Muscle of leg (tissue), 11 donors: ENCODE data around the gene SORL1. TPM values are rescaled to one million over a fixed set of nuclear protein-coding genes. Genes with fewer than 3 reads are reported as not detected.

ENCODE experiments used
- DNase-seq: peaks from one replicate; pipeline ENCODE4 v3.0.0; 2013
- H3K27ac ChIP-seq: one replicate; pipeline ENCODE4 v1.5.1; 2013; ENCODE audit warnings: mild to moderate bottlenecking, low read length, control low read depth
- H3K27me3 ChIP-seq: one replicate; pipeline ENCODE4 v1.6.1; 2013; ENCODE audit warnings: low read length; ENCODE audit not compliant: control insufficient read depth, insufficient read depth
- H3K36me3 ChIP-seq: one replicate; pipeline ENCODE4 v1.6.1; 2013; ENCODE audit warnings: low read length; ENCODE audit not compliant: control insufficient read depth, insufficient read depth
- H3K4me1 ChIP-seq: one replicate; pipeline ENCODE4 v1.6.1; 2013; ENCODE audit warnings: low read length; ENCODE audit not compliant: control insufficient read depth, insufficient read depth
- H3K4me3 ChIP-seq: one replicate; pipeline ENCODE4 v1.5.1; 2013; ENCODE audit warnings: low read length, control low read depth
- H3K9me3 ChIP-seq: replicated peaks from 2 replicates; pipeline ENCODE4 v1.6.1; 2013; ENCODE audit warnings: low read depth, low read length; ENCODE audit not compliant: control insufficient read depth
- WGBS: methylation state at CpG from one replicate; pipeline ENCODE4 v1.1.5; 2013; ENCODE audit warnings: missing lambda C conversion rate; ENCODE audit not compliant: insufficient coverage; 5-methylcytosine and 5-hydroxymethylcytosine counted together
- polyA plus RNA-seq, 8 donors: library from polyadenylated mRNA; unstranded; fragments of 120-200 nt; gene quantifications; one replicate each; pipeline versions ENCODE4 v1.2.1 to v1.2.3, GENCODE V29; 2013; ENCODE audit warnings: inconsistent platforms in 1 of 8, low replicate concordance in 1 of 8; ENCODE audit not compliant: insufficient read length in 8 of 8, insufficient read depth in 1 of 8
- total RNA-seq: library from RNA; stranded (reverse); fragments of 120-200 nt; gene quantifications from one replicate; pipeline ENCODE4 v1.2.4, GENCODE V29; 2013

The SORL1 gene
- total and polyA plus RNA-seq, 9 donors: 1.0 to 3.1 (median 1.9) TPM

DNA sequence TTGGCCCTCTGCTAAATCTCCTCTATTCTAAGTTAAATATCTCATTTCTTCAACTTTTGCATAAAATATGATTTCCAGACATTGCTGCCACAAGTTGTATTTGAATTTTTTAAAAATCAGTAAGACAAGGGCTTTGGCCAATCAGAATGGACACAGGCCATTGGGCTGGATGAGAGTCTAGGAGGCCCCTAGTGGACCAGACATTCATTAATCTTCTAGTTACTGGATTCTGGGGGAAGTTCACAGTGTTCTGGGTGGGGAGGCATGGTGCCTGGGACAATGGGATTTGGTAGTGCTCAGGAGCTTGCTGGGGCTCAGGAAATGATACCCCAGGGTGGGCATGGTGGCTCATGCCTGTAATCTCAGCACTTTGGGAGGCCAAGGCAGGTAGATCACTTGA is 12.4 kb upstream of the SORL1 start:
- Histone ChIP-seq H3K4me3 (no peak overlapping the region), H3K27ac (no peak overlapping the region), H3K27me3 (peaks cover 2% of the 10 kb centered on the region), H3K4me1 (no peaks in the 10 kb centered on the region), H3K36me3 (no peaks in the 10 kb centered on the region), H3K9me3 (no peaks in the 10 kb centered on the region)
- DNase-seq: no peak

DNA sequence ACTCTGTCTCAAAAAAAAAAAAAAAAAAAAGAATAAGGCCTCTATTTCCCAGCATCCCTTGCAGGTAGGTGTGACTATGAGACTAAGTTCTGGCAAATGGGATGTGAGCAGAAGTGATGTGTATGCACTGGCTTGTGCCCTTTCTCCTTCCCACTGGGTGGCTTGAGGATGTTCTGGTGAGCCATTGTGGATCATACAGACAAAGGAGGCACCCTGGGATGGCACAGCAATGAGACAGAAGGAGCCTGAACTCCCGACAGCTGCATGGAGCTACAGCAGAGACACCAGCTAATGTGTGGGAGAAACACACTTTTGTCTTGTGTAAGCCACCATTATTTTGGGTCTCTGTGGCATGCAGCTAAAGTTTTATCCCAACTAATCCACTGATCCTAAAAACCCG is 10.6 kb upstream of the SORL1 start:
- no peak overlapping the region for H3K27ac ChIP-seq
- no peak for DNase-seq
- H3K36me3 ChIP-seq: no peaks in the 10 kb centered on the region
- H3K4me1 ChIP-seq: peaks cover under 1% of the 10 kb centered on the region
- no peak overlapping the region for H3K4me3 ChIP-seq
- peaks cover 2% of the 10 kb centered on the region for H3K27me3 ChIP-seq
- no CpG with 5 or more reads among the region's 2 CpGs for WGBS
- H3K9me3 ChIP-seq: no peaks in the 10 kb centered on the region

DNA sequence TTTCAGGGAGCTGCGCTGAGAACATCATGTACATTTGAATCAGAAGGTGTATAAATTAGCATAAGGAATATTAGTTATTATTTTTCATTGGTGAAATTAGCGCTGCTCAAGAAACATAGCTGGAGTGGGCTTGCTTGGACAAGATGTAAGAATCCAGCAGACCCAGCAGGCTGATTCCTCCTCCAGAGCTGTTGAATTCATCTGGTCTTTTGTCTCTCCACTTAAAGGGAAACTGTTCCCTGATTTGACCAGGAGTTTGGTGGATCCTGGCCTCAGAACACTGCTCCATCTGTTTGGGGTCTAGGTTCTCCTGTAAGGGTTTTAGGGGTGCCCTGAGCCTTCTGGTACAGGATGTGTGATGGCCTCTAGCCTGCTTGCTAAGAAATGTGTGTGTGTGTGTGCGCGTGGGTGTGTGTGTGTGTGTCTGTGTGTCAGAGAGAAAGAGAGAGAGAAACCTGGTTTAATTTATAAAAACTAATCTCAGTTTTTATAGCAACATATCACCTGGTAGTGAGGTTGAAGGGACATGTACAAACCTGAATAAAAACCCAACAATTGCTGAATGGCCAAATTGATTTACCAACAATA is 8.3 kb upstream of the SORL1 start:
- DNase-seq: no peak
- peaks cover 2% of the 10 kb centered on the region for H3K4me1 ChIP-seq
- no peak overlapping the region for H3K27ac ChIP-seq
- H3K36me3 ChIP-seq: no peaks in the 10 kb centered on the region
- WGBS: no CpG with 5 or more reads among the region's 4 CpGs
- H3K27me3 ChIP-seq: peaks cover 2% of the 10 kb centered on the region
- H3K9me3 ChIP-seq: no peaks in the 10 kb centered on the region
- no peak overlapping the region for H3K4me3 ChIP-seq

DNA sequence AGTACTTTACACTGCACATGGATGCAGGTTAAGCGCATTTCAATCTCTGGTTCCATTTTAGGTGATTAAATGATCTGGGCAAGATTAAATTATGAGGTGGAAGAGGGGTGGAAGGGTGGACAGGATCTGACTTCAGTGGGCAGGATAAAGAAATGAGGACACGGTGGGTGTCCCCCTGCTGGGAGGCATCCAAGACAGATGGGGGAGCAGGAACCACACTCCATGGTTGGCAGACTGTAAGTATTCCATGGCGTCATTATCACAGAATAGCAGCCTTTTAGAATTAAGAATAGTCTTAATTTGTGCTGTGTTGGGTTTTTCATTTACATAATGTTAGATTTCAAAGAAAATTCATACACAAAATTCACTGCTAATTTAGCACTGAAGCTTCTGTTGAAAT is 7.6 kb upstream of the SORL1 start:
- Histone ChIP-seq H3K27me3 (peaks cover 2% of the 10 kb centered on the region), H3K36me3 (no peaks in the 10 kb centered on the region), H3K4me1 (peaks cover 2% of the 10 kb centered on the region), H3K9me3 (peaks cover 2% of the 10 kb centered on the region), H3K4me3 (no peak overlapping the region), H3K27ac (no peak overlapping the region)
- 63% methylated on average over 2 of the region's 3 CpGs for WGBS
- no peak for DNase-seq

DNA sequence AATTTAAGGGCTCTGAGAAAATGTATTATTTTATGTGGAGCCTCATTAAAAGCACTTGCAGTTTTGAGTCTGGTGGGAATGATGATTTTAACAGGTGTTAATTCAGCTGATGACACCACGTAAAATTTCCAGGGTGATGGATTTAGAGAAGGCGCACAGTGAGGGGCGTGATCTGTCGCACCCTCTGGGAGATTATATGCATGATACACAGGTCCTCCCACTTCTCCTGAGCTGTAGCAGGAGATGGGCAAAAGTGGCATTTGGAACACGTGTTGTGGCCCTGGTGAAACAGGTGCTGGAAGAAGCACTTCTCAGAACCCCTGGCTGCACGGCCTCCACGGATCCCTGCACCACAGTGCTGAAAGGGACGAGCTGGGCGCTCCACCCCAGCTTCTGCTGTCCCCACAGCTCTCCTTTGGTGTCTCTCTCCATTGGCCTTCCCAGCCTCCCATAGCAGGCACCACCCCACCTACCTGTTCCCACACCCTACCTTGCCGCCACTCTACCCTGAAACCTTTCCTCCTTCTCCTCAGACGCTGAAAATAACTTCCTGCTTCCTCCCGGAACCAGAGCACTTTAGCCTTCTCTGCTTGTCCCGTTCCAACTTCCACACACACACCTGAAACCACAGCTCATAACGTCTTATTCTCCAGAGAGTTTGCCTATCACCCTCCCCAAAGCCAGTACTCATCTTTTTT is 6.9 kb upstream of the SORL1 start:
- peaks cover 3% of the 10 kb centered on the region for H3K27me3 ChIP-seq
- no peak overlapping the region for H3K4me3 ChIP-seq
- DNase-seq: no peak
- no peak overlapping the region for H3K27ac ChIP-seq
- peaks cover 2% of the 10 kb centered on the region for H3K9me3 ChIP-seq
- H3K36me3 ChIP-seq: no peaks in the 10 kb centered on the region
- WGBS: 73% methylated on average over 13 of the region's 14 CpGs
- H3K4me1 ChIP-seq: peaks cover 2% of the 10 kb centered on the region

DNA sequence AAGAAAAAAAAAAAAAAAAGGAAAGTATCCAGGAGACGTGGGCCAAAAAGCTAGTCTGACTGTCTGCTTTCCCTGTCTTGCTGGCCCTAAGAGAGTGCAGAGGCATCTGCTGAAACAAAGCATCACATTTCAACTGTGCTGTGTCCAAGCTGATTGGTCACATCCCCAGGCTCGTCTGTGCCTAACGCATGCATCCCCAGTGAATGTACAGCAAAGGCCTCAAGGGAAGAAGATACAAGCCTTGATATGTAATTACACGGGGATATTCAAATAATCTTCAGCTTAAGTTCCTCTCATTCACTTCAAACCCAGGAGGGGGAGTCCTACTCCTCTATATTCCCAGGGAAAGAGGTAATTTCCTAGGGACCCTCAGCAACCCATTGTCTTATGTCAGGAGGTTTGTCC is 5.4 kb upstream of the SORL1 start:
- 0% methylated on average over 1 of the region's 4 CpGs for WGBS
- H3K4me1 ChIP-seq: peaks cover 6% of the 10 kb centered on the region
- H3K27me3 ChIP-seq: peaks cover 15% of the 10 kb centered on the region
- H3K4me3 ChIP-seq: no peak overlapping the region
- H3K9me3 ChIP-seq: peaks cover 2% of the 10 kb centered on the region
- DNase-seq: peak; percentile 80
- no peaks in the 10 kb centered on the region for H3K36me3 ChIP-seq
- H3K27ac ChIP-seq: no peak overlapping the region

DNA sequence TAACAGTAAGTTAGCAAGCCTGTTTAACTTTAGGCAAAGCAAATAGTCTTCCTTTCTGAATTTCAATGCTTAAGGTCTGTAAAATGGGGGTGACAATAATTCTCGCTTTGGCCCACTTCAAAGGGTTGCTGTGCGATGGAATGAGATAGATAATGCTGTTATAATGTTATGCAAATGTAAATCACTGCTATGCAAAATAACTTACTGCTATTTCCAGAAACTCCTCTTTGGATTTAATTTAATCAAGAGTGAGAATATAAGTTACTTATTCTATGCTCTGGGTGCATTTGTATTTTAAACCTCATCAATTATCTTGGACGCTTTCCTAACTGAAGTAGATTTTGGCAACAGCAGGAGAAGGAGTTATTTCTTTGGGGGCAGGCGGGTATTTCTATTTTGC is 4.1 kb upstream of the SORL1 start:
- H3K9me3 ChIP-seq: peaks cover 2% of the 10 kb centered on the region
- no peak overlapping the region for H3K27ac ChIP-seq
- no peak overlapping the region for H3K4me3 ChIP-seq
- H3K36me3 ChIP-seq: no peaks in the 10 kb centered on the region
- H3K4me1 ChIP-seq: peaks cover 12% of the 10 kb centered on the region
- 100% methylated on average over 1 of the region's 4 CpGs for WGBS
- no peak for DNase-seq
- H3K27me3 ChIP-seq: peaks cover 24% of the 10 kb centered on the region

DNA sequence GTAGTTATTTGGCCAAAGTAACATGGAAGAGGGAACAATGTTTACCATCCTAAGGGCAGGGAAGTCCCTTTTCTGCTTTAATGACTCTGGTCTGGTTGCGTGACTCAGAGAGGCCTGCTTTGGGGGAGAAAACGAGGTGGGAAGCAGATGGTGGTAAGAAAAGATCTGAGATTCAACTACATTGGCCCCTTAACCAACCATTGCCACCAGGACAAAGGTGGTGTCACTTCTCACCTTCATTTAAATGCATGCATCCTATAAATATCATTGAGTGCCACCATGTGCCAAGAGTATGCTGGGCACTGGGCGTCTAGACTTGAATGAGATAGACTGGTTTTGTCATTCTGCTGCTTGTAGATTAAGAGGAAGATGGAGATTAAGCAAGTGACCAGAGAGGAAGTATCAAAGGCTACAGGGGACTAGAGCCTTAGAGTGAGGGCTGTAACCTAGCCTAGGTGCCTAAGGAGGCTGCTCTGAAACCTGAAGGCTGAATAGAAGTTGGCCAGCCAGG is 3.6 kb upstream of the SORL1 start:
- peaks cover 12% of the 10 kb centered on the region for H3K4me1 ChIP-seq
- no peak for DNase-seq
- no peak overlapping the region for H3K27ac ChIP-seq
- H3K4me3 ChIP-seq: no peak overlapping the region
- no peaks in the 10 kb centered on the region for H3K36me3 ChIP-seq
- H3K9me3 ChIP-seq: peaks cover 2% of the 10 kb centered on the region
- WGBS: 89% methylated on average over 1 of the region's 3 CpGs
- peaks cover 25% of the 10 kb centered on the region for H3K27me3 ChIP-seq

DNA sequence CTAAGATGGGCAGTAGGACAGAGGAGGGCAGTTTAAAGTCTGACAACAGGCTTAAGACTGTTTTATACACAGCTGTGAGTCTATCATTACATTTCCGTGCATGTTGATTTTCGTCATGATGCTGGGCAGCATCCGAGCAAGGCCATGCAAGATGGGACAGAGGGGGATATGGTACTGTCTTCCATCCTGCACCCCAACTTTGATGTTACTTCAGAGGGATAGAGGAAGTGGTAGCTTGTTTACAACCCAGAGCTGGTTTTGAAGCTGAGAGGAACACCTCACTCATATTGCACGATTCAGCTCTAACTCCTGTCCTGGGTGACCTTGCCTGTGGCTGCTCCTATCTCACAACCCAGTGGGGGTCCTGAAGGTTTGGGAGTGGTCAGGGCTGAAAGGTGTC is 3.0 kb upstream of the SORL1 start:
- no peak for DNase-seq
- Histone ChIP-seq H3K36me3 (no peaks in the 10 kb centered on the region), H3K27me3 (peaks cover 31% of the 10 kb centered on the region), H3K9me3 (peaks cover 2% of the 10 kb centered on the region), H3K4me1 (peaks cover 12% of the 10 kb centered on the region), H3K27ac (no peak overlapping the region), H3K4me3 (no peak overlapping the region)
- no CpG with 5 or more reads among the region's 4 CpGs for WGBS

DNA sequence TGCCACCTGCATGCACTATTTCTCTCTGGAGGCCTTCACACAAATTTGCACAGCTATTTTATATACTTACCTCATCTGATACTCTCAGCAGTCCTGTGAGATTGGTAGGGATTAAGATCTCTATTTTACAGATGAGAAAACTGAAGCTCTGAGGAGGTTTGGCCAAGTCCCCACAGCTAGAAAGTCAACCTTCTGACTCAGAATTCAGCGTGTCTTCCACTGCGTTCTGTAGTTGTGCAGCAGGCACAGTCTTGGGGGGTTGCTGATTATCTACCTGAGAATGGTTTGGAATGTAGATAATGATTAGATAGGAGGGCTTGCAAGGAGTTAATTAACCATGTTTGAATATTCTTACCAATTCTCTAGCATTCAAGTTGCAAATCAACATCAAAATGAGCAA is 2.5 kb upstream of the SORL1 start:
- Histone ChIP-seq H3K27ac (no peak overlapping the region), H3K4me1 (peaks cover 12% of the 10 kb centered on the region)

More for the DNA sequence above, 2.5 kb upstream of the SORL1 start:
- no peak for DNase-seq
- Histone ChIP-seq H3K27me3 (peaks cover 31% of the 10 kb centered on the region), H3K4me3 (no peak overlapping the region), H3K9me3 (peaks cover 2% of the 10 kb centered on the region), H3K36me3 (no peaks in the 10 kb centered on the region)
- no CpG with 5 or more reads among the region's 2 CpGs for WGBS
